Heart left ventricle (tissue), 16 donors: ENCODE results near the gene OR4S2. TPM values are rescaled to one million over a fixed set of nuclear protein-coding genes. Genes with fewer than 3 reads are reported as not detected.

ENCODE experiments used
- ATAC-seq, 4 donors: fragments of 200-7000 bp; cut with Tn5 transposase; one replicate each; pipeline ENCODE4 v1.9.1; 2020 to 2022; ENCODE audit warnings: moderate library complexity in 4 of 4, mild to moderate bottlenecking in 3 of 4, moderate number of reproducible peaks in 1 of 4
- DNase-seq, 5 donors: peaks; one replicate each; pipeline ENCODE4 v3.0.0-alpha.2; 2020
- H3K27ac ChIP-seq, 12 donors: fragments of 200-600 bp; sonication (generic) in 4 of 12; one replicate each; pipeline versions ENCODE4 v1.5.0 to v1.8.0; 2016 to 2022; ENCODE audit warnings: mild to moderate bottlenecking in 2 of 12
- H3K27me3 ChIP-seq, 9 donors: fragments of 200-600 bp; sonication (generic) in 2 of 9; one replicate each; pipeline versions ENCODE4 v1.5.1 to v1.8.0; 2016 to 2022; ENCODE audit warnings: mild to moderate bottlenecking in 3 of 9
- H3K36me3 ChIP-seq, 9 donors: fragments of 200-600 bp; sonication (generic) in 2 of 9; one replicate each; pipeline versions ENCODE4 v1.5.0 to v1.8.0; 2018 to 2022; ENCODE audit warnings: mild to moderate bottlenecking in 2 of 9
- H3K4me1 ChIP-seq, 12 donors: fragments of 200-600 bp; sonication (generic) in 4 of 12; one replicate each; pipeline versions ENCODE4 v1.5.0 to v1.8.0; 2016 to 2022; ENCODE audit warnings: mild to moderate bottlenecking in 3 of 12
- H3K4me3 ChIP-seq, 12 donors: fragments of 200-600 bp; sonication (generic) in 4 of 12; one replicate each; pipeline versions ENCODE4 v1.5.0 to v1.8.0; 2017 to 2022; ENCODE audit warnings: mild to moderate bottlenecking in 9 of 12, moderate library complexity in 4 of 12
- H3K9me3 ChIP-seq, 12 donors: fragments of 200-600 bp; sonication (generic) in 4 of 12; one replicate each; pipeline versions ENCODE4 v1.5.0 to v1.8.0; 2016 to 2022; ENCODE audit warnings: mild to moderate bottlenecking in 1 of 12
- CTCF ChIP-seq, 12 donors: fragments of 200-600 bp; sonication (generic) in 4 of 12; IDR thresholded peaks; one replicate each; pipeline versions ENCODE4 v1.5.0 to v1.8.0; 2018 to 2022; ENCODE audit warnings: antibody characterized with exemption in 12 of 12, mild to moderate bottlenecking in 5 of 12
- POLR2A ChIP-seq, 2 donors: fragments of 450-650 bp; IDR thresholded peaks; one replicate each; pipeline ENCODE4 v1.6.1; 2017; ENCODE audit warnings: antibody characterized with exemption in 2 of 2, mild to moderate bottlenecking in 2 of 2, moderate library complexity in 2 of 2
- WGBS, 4 donors: extraction: QIAGEN DNeasy Blood & Tissue Kit in 2 of 4; methylation state at CpG; one replicate each; pipeline versions ENCODE4 v1.1.5 to v1.1.7; 2013 to 2018; 5-methylcytosine and 5-hydroxymethylcytosine counted together
- intact Hi-C, 10 donors: fragments of 100-400 bp; cut with DNase I; formaldehyde crosslinking; loops; one replicate each; pipeline versions ENCODE4 v1.11.1 to v1.14.2; 2022
- polyA plus RNA-seq, 2 donors: library from polyadenylated mRNA; stranded (reverse); fragments of 200-250 nt; gene quantifications; one replicate each; pipeline ENCODE4 v1.2.3, GENCODE V29; 2013
- total RNA-seq, 9 donors: library from RNA; depleted of rRNA in 2 of 9; stranded (reverse); fragments of >200 nt in 2 of 9; fragmentation: NEBNext Ultra II Directional in 3 of 9; extraction: Animal tissue kit (Norgen Biotek cat#: 25700) in 3 of 9; gene quantifications; one replicate each; pipeline versions ENCODE4 v1.1.0 to v1.2.4, GENCODE V29; 2016 to 2023
- donor health status: ischemic (EF 13 %, LVEDD 7.1; RV severe dilation, severe dysfunction).
- donor health status: healthy with polysubstance abuse.
- donor health status: DM: no; HTN: yes; CAD: no.
- donor health status: DM: no; HTN: no; CAD: no.
- donor health status: ischemic (EF 25% LVEDD 6.9; RV normal size, moderate dysfunction).
- donor health status: ischemic (EF 25% LVEDD 5.7; RV mildly dilated, moderate dysfunction).
- donor health status: healthy.
- donor health status: DM: yes; HTN: yes; CAD: no.
- donor health status: ischemic (EF 35%, LVEDD 5.7; RV mildly dilated, moderate dysfunction).
- donor health status: nonischemic (EF 11% LVEDD 7.7; RV severe dilation, severe dysfunction).
- donor health status: DM: yes; HTN: yes; CAD: no.
- donor health status: PGD.
- donor health status: ischemic (EF 29% LVEDD 5.4; RV normal size, mild dysfunction).
- donor health status: nonischemic (EF 23%, LVEDD 6.1; RV moderate dilation, normal function).

Gene OR4S2
- total and polyA plus RNA-seq, 11 donors, result not detected

GRCh38 chr11:55652560-55652959 is 4.4 kb downstream of the OR4S2 start:
- Histone ChIP-seq H3K27me3 (peaks cover 0 to 3% (median 0%) of the 10 kb centered on the region in 9 donors), H3K4me3 (no peak overlapping the region), H3K27ac (no peak overlapping the region), H3K4me1 (no peaks in the 10 kb centered on the region), H3K9me3 (peaks cover 0 to 4% (median 0%) of the 10 kb centered on the region in 12 donors), H3K36me3 (no peaks in the 10 kb centered on the region)
- ATAC-seq (no peak), DNase-seq (no peak)
- 47 to 70% (median 50%) methylated on average over 1 of the region's 1 CpG for WGBS, 4 donors
- intact Hi-C loops, result no loop called here
- TF ChIP-seq CTCF (IDR thresholded peaks at IDR 0.05), result no peak

- TF ChIP-seq CTCF (IDR thresholded peaks at IDR 0.05), result no peak
- no peak for TF ChIP-seq POLR2A (IDR thresholded peaks at IDR 0.05)
- Histone ChIP-seq H3K4me3 (no peak overlapping the region), H3K4me1 (no peaks in the 10 kb centered on the region), H3K9me3 (peaks cover 0 to 2% (median 0%) of the 10 kb centered on the region in 12 donors), H3K36me3 (no peaks in the 10 kb centered on the region), H3K27me3 (no peaks in the 10 kb centered on the region), H3K27ac (no peak overlapping the region)
- ATAC-seq, result no peak
- no peak for DNase-seq
- intact Hi-C loops, result no loop called here
Observed at GRCh38 chr11:55655096-55655495, 7.0 kb downstream of the OR4S2 start.

DNA sequence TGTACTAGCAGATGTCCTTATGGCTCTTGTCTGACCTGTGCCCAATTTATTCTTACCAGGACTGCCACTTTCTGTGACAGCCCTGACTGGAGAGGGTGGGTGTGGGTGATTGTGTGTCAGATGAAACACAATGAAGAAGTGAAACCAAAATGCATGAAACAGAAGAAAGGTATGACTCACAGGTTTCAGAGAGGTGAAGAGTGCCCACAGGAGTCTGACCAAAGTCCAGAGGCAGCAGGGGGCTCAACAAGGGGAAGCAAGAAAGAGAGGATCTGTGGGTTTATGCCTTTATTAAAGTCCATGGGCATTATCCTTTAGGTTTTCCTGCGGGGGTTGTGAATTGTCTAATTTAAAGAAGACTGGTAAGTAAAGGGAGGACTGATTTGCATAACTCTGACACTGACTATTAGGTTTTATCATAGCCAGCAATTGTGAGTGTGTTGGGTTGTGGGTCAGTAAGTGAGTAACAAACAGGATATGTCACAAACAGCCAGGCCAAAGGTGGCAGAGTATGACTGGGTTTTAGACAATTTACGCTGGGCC is 10.0 kb downstream of the OR4S2 start:
- intact Hi-C loops, result no loop called here
- no peak for DNase-seq
- TF ChIP-seq POLR2A (IDR thresholded peaks at IDR 0.05) (no peak), CTCF (IDR thresholded peaks at IDR 0.05) (no peak)
- no peak for ATAC-seq
- Histone ChIP-seq H3K9me3 (peaks cover 0 to 2% (median 0%) of the 10 kb centered on the region in 12 donors), H3K4me1 (no peaks in the 10 kb centered on the region), H3K27ac (no peak overlapping the region), H3K36me3 (no peaks in the 10 kb centered on the region), H3K27me3 (no peaks in the 10 kb centered on the region), H3K4me3 (no peak overlapping the region)
- 79 to 89% (median 84%) methylated on average over 2 of the region's 2 CpGs for WGBS, 4 donors

DNA sequence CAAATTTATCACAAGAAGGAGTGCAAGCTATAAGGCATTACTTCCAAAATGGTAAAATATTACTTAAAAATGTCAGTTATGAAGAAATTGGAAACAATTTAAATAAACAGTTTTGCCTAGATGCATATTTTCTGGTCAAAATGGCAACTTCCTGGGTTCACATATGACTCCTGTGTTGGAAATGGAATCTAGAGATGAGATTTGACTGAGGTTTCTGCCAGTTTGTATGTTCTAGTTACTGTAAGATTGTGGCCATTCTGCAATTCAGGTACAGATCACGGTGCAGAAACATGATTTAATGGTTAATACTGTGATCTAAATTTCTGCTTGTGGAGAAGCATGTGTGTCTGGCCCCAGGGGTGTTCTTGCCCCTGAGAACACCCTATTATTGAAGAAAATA is 10.5 kb downstream of the OR4S2 start:
- H3K36me3 ChIP-seq, result no peaks in the 10 kb centered on the region
- no peak overlapping the region for H3K4me3 ChIP-seq
- H3K9me3 ChIP-seq, result peaks cover 0 to 2% (median 0%) of the 10 kb centered on the region in 12 donors
- no peak overlapping the region for H3K27ac ChIP-seq
- TF ChIP-seq CTCF (IDR thresholded peaks at IDR 0.05) (no peak), POLR2A (IDR thresholded peaks at IDR 0.05) (no peak)
- intact Hi-C loops, result no loop called here
- no peaks in the 10 kb centered on the region for H3K27me3 ChIP-seq
- 36 to 70% (median 46%) methylated on average over 1 of the region's 1 CpG for WGBS, 4 donors
- DNase-seq, result no peak
- ATAC-seq, result no peak
- H3K4me1 ChIP-seq, result no peaks in the 10 kb centered on the region
